Measurements from ENCODE around the gene PHLDB1. TPM values are rescaled to one million over a fixed set of nuclear protein-coding genes. Genes with fewer than 3 reads are reported as not detected.
"Not testable (repeated sequence)": the region's sequence is repeated elsewhere in the genome, so short reads cannot be mapped to it uniquely, and the experiment has no call there.

Gene PHLDB1
- total RNA-seq, 4 donors from 2014 or later: 16.5 to 35.7 (median 22.7) TPM

DNA sequence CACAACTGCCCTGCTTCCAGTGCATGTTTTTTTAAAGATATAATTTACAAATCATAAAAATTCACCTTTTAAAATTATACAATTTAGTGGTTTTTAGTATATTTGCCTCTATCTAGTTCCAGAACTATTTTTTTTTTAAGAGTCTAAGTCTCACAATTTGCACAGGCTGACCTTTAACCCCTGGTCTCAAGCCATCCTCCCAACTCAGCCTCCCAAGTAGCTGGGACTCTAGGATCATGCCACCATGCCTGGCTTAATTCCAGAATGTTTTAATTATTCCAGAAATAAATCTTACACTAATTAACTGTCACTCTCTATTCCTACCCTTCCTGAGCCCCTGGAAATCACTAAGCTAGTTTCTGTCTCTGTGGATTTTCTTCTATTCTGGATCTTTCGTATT is 36.6 kb upstream of the PHLDB1 start:
- intact Hi-C loops (cut with DNase I; ENCODE audit: low total_unique reads): no loop called here
- Histone ChIP-seq H3K27ac (peak overlapping the region in 1 of 4 donors; percentile 99), H3K9me3 (no peaks in the 10 kb centered on the region), H3K4me1 (peaks cover 21 to 29% of the 10 kb centered on the region in 2 donors), H3K27me3 (no peaks in the 10 kb centered on the region), H3K4me3 (no peak overlapping the region), H3K36me3 (no peaks in the 10 kb centered on the region)
- in situ Hi-C loops (cut with MboI; ENCODE audit: low sequenced_read_pairs in 4 of 4): no loop called here
- DNase-seq: no peak
- ATAC-seq: no peak
- TF ChIP-seq, protein P1, sequence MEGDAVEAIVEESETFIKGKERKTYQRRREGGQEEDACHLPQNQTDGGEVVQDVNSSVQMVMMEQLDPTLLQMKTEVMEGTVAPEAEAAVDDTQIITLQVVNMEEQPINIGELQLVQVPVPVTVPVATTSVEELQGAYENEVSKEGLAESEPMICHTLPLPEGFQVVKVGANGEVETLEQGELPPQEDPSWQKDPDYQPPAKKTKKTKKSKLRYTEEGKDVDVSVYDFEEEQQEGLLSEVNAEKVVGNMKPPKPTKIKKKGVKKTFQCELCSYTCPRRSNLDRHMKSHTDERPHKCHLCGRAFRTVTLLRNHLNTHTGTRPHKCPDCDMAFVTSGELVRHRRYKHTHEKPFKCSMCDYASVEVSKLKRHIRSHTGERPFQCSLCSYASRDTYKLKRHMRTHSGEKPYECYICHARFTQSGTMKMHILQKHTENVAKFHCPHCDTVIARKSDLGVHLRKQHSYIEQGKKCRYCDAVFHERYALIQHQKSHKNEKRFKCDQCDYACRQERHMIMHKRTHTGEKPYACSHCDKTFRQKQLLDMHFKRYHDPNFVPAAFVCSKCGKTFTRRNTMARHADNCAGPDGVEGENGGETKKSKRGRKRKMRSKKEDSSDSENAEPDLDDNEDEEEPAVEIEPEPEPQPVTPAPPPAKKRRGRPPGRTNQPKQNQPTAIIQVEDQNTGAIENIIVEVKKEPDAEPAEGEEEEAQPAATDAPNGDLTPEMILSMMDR (IDR thresholded peaks at IDR 0.05 in 4 of 5, conservative IDR thresholded peaks at IDR 0.05 in 1 of 5): no peak
- no peak for TF ChIP-seq POLR2A (IDR thresholded peaks at IDR 0.05)

- in situ Hi-C loops (cut with MboI; ENCODE audit: low sequenced_read_pairs in 4 of 4); H3K9me3 ChIP-seq; intact Hi-C loops (cut with DNase I; ENCODE audit: low total_unique reads); H3K27me3 ChIP-seq; H3K36me3 ChIP-seq: not testable (repeated sequence)
- ATAC-seq (peak in 1 of 2 donors; percentile 26), DNase-seq (peak in 1 of 2 donors; percentile 25)
- Histone ChIP-seq H3K27ac (peak overlapping the region; percentile 90 to 99 (median 99)), H3K4me3 (peak overlapping the region; percentile 79 to 99 (median 99)), H3K4me1 (peaks cover 25 to 37% of the 10 kb centered on the region in 2 donors)
Measured at GRCh38 chr11:118571701-118572060, 35.7 kb upstream of the PHLDB1 start.

GRCh38 chr11:118572061-118572980 is 35.1 kb upstream of the PHLDB1 start, which contains the start of gene ARCN1:
ARCN1 (plus strand) TSS chr11:118572409; CDS start chr11:118572548, 139 bp downstream.
- intact Hi-C loops (cut with DNase I; ENCODE audit: low total_unique reads) (no loop called here), in situ Hi-C loops (cut with MboI; ENCODE audit: low sequenced_read_pairs in 4 of 4) (no loop called here)
- H3K27me3 ChIP-seq: no peaks in the 10 kb centered on the region
- peaks cover 26 to 44% of the 10 kb centered on the region in 2 donors for H3K4me1 ChIP-seq
- peak within 1 kb of the TSS; percentile 90 to 99 (median 99) for H3K27ac ChIP-seq
- H3K9me3 ChIP-seq: no peaks in the 10 kb centered on the region
- peak; percentile 63 to 72 for DNase-seq
- peak; percentile 90 to 94 for ATAC-seq
- peak within 1 kb of the TSS; percentile 79 to 99 (median 99) for H3K4me3 ChIP-seq
- H3K36me3 ChIP-seq: no peaks in the 10 kb centered on the region
- TF ChIP-seq POLR2A (IDR thresholded peaks at IDR 0.05): peak; percentile 55 to 69
- TF ChIP-seq, protein P1 (IDR thresholded peaks at IDR 0.05 in 4 of 5, conservative IDR thresholded peaks at IDR 0.05 in 1 of 5): no peak

GRCh38 chr11:118572981-118573550 is 34.3 kb upstream of the PHLDB1 start:
- Histone ChIP-seq H3K9me3 (no peaks in the 10 kb centered on the region), H3K27me3 (no peaks in the 10 kb centered on the region), H3K4me1 (peaks cover 30 to 49% of the 10 kb centered on the region in 2 donors), H3K36me3 (no peaks in the 10 kb centered on the region), H3K4me3 (peak overlapping the region; percentile 79 to 99 (median 99)), H3K27ac (peak overlapping the region; percentile 90 to 99 (median 99))
- in situ Hi-C loops (cut with MboI; ENCODE audit: low sequenced_read_pairs in 4 of 4): no loop called here
- ATAC-seq (peak; percentile 5 to 26), DNase-seq (no peak)
- TF ChIP-seq POLR2A (IDR thresholded peaks at IDR 0.05): no peak
- TF ChIP-seq, protein P1 (IDR thresholded peaks at IDR 0.05 in 4 of 5, conservative IDR thresholded peaks at IDR 0.05 in 1 of 5): no peak
- intact Hi-C loops (cut with DNase I; ENCODE audit: low total_unique reads): no loop called here

GRCh38 chr11:118574636-118575035 is 32.8 kb upstream of the PHLDB1 start:
- Histone ChIP-seq H3K36me3 (no peaks in the 10 kb centered on the region), H3K27me3 (no peaks in the 10 kb centered on the region), H3K27ac (no peak overlapping the region), H3K4me1 (peaks cover 37 to 59% of the 10 kb centered on the region in 2 donors), H3K9me3 (no peaks in the 10 kb centered on the region), H3K4me3 (no peak overlapping the region)
- no peak for DNase-seq
- TF ChIP-seq, protein P1 (IDR thresholded peaks at IDR 0.05 in 4 of 5, conservative IDR thresholded peaks at IDR 0.05 in 1 of 5): no peak
- no peak for TF ChIP-seq POLR2A (IDR thresholded peaks at IDR 0.05)
- intact Hi-C loops (cut with DNase I; ENCODE audit: low total_unique reads) (no loop called here), in situ Hi-C loops (cut with MboI; ENCODE audit: low sequenced_read_pairs in 4 of 4) (no loop called here)
- no peak for ATAC-seq

DNA sequence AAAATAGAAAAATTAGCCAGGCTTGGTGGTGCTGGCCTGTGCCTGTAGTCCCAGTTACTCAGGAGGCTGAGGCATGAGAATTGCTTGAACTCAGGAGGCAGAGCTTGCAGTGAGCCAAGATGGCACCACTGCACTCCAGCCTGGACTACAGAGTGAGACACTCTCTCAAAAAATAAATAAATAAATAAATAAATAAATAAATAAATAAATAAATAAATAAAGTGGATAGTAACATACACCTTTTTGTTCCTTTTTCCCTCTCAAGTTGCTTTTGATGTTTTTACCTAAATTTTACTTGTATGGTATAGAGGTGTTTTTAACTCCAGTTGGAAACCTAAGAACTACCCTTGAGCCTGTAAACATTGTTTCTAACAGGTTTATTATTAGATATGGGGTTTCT is 29.4 kb upstream of the PHLDB1 start:
- H3K4me1 ChIP-seq: peaks cover 37 to 55% of the 10 kb centered on the region in 2 donors
- ATAC-seq; H3K36me3 ChIP-seq; H3K9me3 ChIP-seq; DNase-seq; intact Hi-C loops (cut with DNase I; ENCODE audit: low total_unique reads); in situ Hi-C loops (cut with MboI; ENCODE audit: low sequenced_read_pairs in 4 of 4); H3K27me3 ChIP-seq; H3K27ac ChIP-seq; H3K4me3 ChIP-seq: not testable (repeated sequence)
